HCT116 (cell line): ENCODE data around the gene SIRT3. TPM values are rescaled to one million over a fixed set of nuclear protein-coding genes. Genes with fewer than 3 reads are reported as not detected.
"Not testable (repeated sequence)": the region's sequence is repeated elsewhere in the genome, so short reads cannot be mapped to it uniquely, and the experiment has no call there.

Experiments used
- ATAC-seq: fragments of 200-7000 bp; cut with Tn5 transposase; 2 replicates; pipeline ENCODE4 v1.9.1; 2020; ENCODE audit warnings: mild to moderate bottlenecking, moderate library complexity
- BruUV-seq: library from RNA; stranded (reverse); fragments of 400-500 nt; replicated peaks from 2 replicates; lab custom pipeline; 2021; lab: Mats Ljungman, UMichigan
- CTCF ChIA-PET: fragments of 300-600 bp; sonication (Branson Sonifier 250); formaldehyde crosslinking; loops from one replicate; lab custom pipeline; 2021; ENCODE audit warnings: antibody characterized with exemption; lab: Charles Lee
- POLR2A ChIA-PET: fragments of 300-600, 350-600 bp; sonication (Branson Sonifier 250); formaldehyde crosslinking; loops from one replicate; lab custom pipeline; 2021; ENCODE audit warnings: antibody characterized with exemption; lab: Charles Lee
- RAD21 ChIA-PET, 2 experiments: fragments of 300-600 bp; sonication (Branson Sonifier 250); formaldehyde crosslinking; loops; one replicate each; lab custom pipeline; 2023; ENCODE audit warnings: low total read pairs in 2 of 2; ENCODE audit not compliant: uncharacterized antibody in 2 of 2, unreplicated experiment in 2 of 2, low non-redundant PET in 1 of 2; lab: Charles Lee
- DNase-seq: peaks from one replicate; pipeline ENCODE4 v3.0.0-alpha.2; 2010; ENCODE audit warnings: low read depth, low spot score
- H2AFZ ChIP-seq: fragments of 200-600 bp; shearing (Covaris generic), sonication (generic); 2 replicates; pipeline ENCODE4 v1.6.1; 2017; ENCODE audit warnings: low read depth, mixed run types, mixed read lengths, antibody characterized with exemption, low read length; ENCODE audit not compliant: poor library complexity, severe bottlenecking
- H3K27ac ChIP-seq: 2 replicates; pipeline ENCODE4 v1.5.1; 2012; ENCODE audit warnings: low read depth, low read length
- H3K27me3 ChIP-seq: fragments of 200-600 bp; sonication (generic); 2 replicates; pipeline ENCODE4 v1.6.1; 2016; ENCODE audit warnings: mixed run types, low read length, mixed read lengths; ENCODE audit not compliant: insufficient read depth
- H3K36me3 ChIP-seq, 2 experiments: fragments of 200-500 bp in 1 of 2; fragments of 200-600 bp in 1 of 2; sonication (Bioruptor generic) in 1 of 2; sonication (generic) in 1 of 2; 2 replicates each; pipeline versions ENCODE4 v1.5.1 to v1.6.1; 2014 to 2016; ENCODE audit warnings: low read length in 2 of 2, inconsistent platforms in 1 of 2, mixed read lengths in 1 of 2, mixed run types in 1 of 2; ENCODE audit not compliant: insufficient read depth in 2 of 2, control insufficient read depth in 1 of 2
- H3K4me1 ChIP-seq, 2 experiments: fragments of 200-600 bp in 1 of 2; sonication (generic) in 1 of 2; 2 replicates each; pipeline versions ENCODE4 v1.5.1 to v1.6.1; 2012 to 2017; ENCODE audit warnings: low read length in 2 of 2, inconsistent platforms in 1 of 2, mild to moderate bottlenecking in 1 of 2, mixed read lengths in 1 of 2, mixed run types in 1 of 2, moderate library complexity in 1 of 2; ENCODE audit not compliant: insufficient read depth in 2 of 2, control insufficient read depth in 1 of 2
- H3K4me2 ChIP-seq: fragments of 200-600 bp; sonication (generic); 2 replicates; pipeline ENCODE4 v1.6.1; 2017; ENCODE audit warnings: mixed run types, low read length, mixed read lengths
- H3K4me3 ChIP-seq, 2 experiments: fragments of 200-600 bp in 1 of 2; sonication (generic) in 1 of 2; replicated peaks in 1 of 2; 2 replicates each; pipeline ENCODE4 v1.5.1; 2011 to 2016; ENCODE audit warnings: low read length in 2 of 2, control low read depth in 1 of 2, low read depth in 1 of 2, mild to moderate bottlenecking in 1 of 2, mixed read lengths in 1 of 2, mixed run types in 1 of 2
- H3K79me2 ChIP-seq: fragments of 200-600 bp; sonication (generic); 2 replicates; pipeline ENCODE4 v1.6.1; 2017; ENCODE audit warnings: mild to moderate bottlenecking, mixed run types, low read length, moderate library complexity, mixed read lengths; ENCODE audit not compliant: insufficient read depth
- H3K9ac ChIP-seq: fragments of 200-600 bp; sonication (generic); 2 replicates; pipeline ENCODE4 v1.6.1; 2016; ENCODE audit warnings: low read length, mixed read lengths
- H3K9me2 ChIP-seq: fragments of 200-600 bp; sonication (generic), shearing (Covaris generic); 2 replicates; pipeline ENCODE4 v1.6.1; 2017; ENCODE audit warnings: mixed run types, mild to moderate bottlenecking, moderate library complexity; ENCODE audit not compliant: insufficient read depth
- H3K9me3 ChIP-seq, 2 experiments: fragments of 200-500 bp in 1 of 2; fragments of 200-600 bp in 1 of 2; sonication (Bioruptor generic) in 1 of 2; sonication (generic) in 1 of 2; 2 replicates each; pipeline ENCODE4 v1.6.1; 2014 to 2017; ENCODE audit warnings: low read length in 2 of 2, mixed read lengths in 2 of 2, inconsistent platforms in 1 of 2, low read depth in 1 of 2, mild to moderate bottlenecking in 1 of 2, mixed run types in 1 of 2, moderate library complexity in 1 of 2; ENCODE audit not compliant: control insufficient read depth in 1 of 2, insufficient read depth in 1 of 2
- H4K20me1 ChIP-seq: fragments of 200-600 bp; sonication (generic), shearing (Covaris generic); 2 replicates; pipeline ENCODE4 v1.6.1; 2017; ENCODE audit warnings: mixed run types, mild to moderate bottlenecking, moderate library complexity; ENCODE audit not compliant: insufficient read depth
- intact Hi-C: fragments of 100-400 bp; cut with micrococcal nuclease; formaldehyde crosslinking; loops from 2 replicates; pipeline ENCODE4 v1.10.0; 2022
- total RNA-seq: library from RNA; stranded (reverse); gene quantifications from one replicate; pipeline ENCODE4 v1.2.1, GENCODE V29; 2021; ENCODE audit not compliant: unreplicated experiment

SIRT3 gene
- total RNA-seq, 1 experiment from 2014 or later = 17.9 TPM

GRCh38 chr11:193481-193880, 42.7 kb downstream of the SIRT3 start:
- DNase-seq, H3K4me1 ChIP-seq, RAD21 ChIA-PET, H3K27ac ChIP-seq, CTCF ChIA-PET, H3K4me3 ChIP-seq, H4K20me1 ChIP-seq, POLR2A ChIA-PET, H3K36me3 ChIP-seq, BruUV-seq, H2AFZ ChIP-seq, H3K4me2 ChIP-seq, ATAC-seq, intact Hi-C loops, H3K79me2 ChIP-seq, H3K9ac ChIP-seq, H3K9me3 ChIP-seq, H3K9me2 ChIP-seq, H3K27me3 ChIP-seq: not testable (repeated sequence)

- DNase-seq, H4K20me1 ChIP-seq, H3K4me1 ChIP-seq, H3K27ac ChIP-seq, intact Hi-C loops, CTCF ChIA-PET, H2AFZ ChIP-seq, H3K27me3 ChIP-seq, H3K9me3 ChIP-seq, H3K79me2 ChIP-seq, H3K36me3 ChIP-seq, H3K9me2 ChIP-seq, BruUV-seq, RAD21 ChIA-PET, POLR2A ChIA-PET, H3K4me2 ChIP-seq, H3K4me3 ChIP-seq, ATAC-seq, H3K9ac ChIP-seq: not testable (repeated sequence)
Observed at GRCh38 chr11:192674-193128, 43.4 kb downstream of the SIRT3 start, which contains the start of gene SCGB1C1. Gene SCGB1C1, plus strand, starts transcription at chr11:193078. Its CDS starts 22 bp downstream, at chr11:193100.
